ENCODE data around the gene BTG3.

BTG3 gene

DNA sequence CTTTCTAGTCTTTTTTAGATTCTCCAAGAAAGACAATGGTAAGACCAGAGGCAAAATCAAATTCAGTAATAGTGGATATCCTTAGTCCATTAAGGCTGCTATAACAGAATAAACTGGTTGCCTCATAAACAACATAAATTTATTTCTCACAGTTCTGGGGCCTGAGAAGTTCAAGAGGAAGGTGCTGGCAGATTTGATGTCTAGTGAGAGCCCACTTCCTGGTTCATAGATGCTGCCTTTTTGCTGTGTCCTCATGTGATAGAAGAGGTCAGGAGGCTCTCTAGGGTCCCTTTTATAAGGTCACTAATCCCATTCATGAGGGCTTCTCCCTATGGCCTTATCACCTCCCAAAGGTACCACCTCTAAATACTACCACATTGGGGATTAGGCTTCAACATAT lies 31.5 kb upstream of the BTG3 start:
- Histone ChIP-seq H3K27me3 (ENCODE audit: control insufficient read depth, low read length) (no peaks in the 10 kb centered on the region), H3K36me3 (ENCODE audit: control insufficient read depth, low read length) (no peaks in the 10 kb centered on the region), H3K79me2 (ENCODE audit: control insufficient read depth, low read length) (no peaks in the 10 kb centered on the region), H3F3A (ENCODE audit: control insufficient read depth, insufficient read depth) (no peaks in the 10 kb centered on the region), H3K27ac (ENCODE audit: low read depth, low read length) (no peak overlapping the region), H3K9me3 (ENCODE audit: control insufficient read depth, insufficient read depth, low read length) (no peaks in the 10 kb centered on the region), H3K4me2 (ENCODE audit: low read length) (no peak overlapping the region), H3K4me1 (ENCODE audit: control insufficient read depth, low read length) (no peaks in the 10 kb centered on the region), H3K9me2 (replicated peaks; ENCODE audit: control insufficient read depth, low read length) (no peaks in the 10 kb centered on the region), H3K4me3 (ENCODE audit: low read length) (no peak overlapping the region), H4K20me1 (ENCODE audit: control insufficient read depth, insufficient read depth, low read depth, low read length) (no peaks in the 10 kb centered on the region)
- TF ChIP-seq EZH2phosphoT487 (IDR thresholded peaks at IDR 0.05; ENCODE audit: borderline replicate concordance, low read length): no peak
- TF ChIP-seq, protein P1, sequence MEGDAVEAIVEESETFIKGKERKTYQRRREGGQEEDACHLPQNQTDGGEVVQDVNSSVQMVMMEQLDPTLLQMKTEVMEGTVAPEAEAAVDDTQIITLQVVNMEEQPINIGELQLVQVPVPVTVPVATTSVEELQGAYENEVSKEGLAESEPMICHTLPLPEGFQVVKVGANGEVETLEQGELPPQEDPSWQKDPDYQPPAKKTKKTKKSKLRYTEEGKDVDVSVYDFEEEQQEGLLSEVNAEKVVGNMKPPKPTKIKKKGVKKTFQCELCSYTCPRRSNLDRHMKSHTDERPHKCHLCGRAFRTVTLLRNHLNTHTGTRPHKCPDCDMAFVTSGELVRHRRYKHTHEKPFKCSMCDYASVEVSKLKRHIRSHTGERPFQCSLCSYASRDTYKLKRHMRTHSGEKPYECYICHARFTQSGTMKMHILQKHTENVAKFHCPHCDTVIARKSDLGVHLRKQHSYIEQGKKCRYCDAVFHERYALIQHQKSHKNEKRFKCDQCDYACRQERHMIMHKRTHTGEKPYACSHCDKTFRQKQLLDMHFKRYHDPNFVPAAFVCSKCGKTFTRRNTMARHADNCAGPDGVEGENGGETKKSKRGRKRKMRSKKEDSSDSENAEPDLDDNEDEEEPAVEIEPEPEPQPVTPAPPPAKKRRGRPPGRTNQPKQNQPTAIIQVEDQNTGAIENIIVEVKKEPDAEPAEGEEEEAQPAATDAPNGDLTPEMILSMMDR (IDR thresholded peaks at IDR 0.05; ENCODE audit: low read depth, low read length, poor library complexity, severe bottlenecking): no peak

DNA sequence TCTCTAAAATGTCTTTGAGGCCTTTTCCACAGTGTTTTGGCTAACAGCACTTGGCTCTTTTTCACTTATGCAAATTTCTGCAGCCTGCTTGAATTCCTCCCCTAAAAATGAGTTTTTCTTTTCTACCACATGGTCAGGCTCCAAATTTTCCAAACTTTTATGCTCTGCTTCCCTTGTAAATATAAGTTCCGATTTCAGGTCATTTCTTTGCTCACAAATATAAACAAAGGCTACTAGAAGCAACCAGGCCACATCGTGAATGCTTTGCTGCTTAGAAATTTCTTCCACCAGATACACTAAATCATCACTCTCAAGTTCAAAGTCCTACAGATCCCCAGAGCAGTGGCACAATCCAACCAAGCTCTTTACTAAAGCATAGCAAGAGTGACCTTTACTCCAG lies 28.1 kb upstream of the BTG3 start:
- TF ChIP-seq EZH2phosphoT487 (IDR thresholded peaks at IDR 0.05; ENCODE audit: borderline replicate concordance, low read length): no peak
- TF ChIP-seq, protein P1 (IDR thresholded peaks at IDR 0.05; ENCODE audit: low read depth, low read length, poor library complexity, severe bottlenecking): no peak
- Histone ChIP-seq H4K20me1 (ENCODE audit: control insufficient read depth, insufficient read depth, low read depth, low read length) (no peaks in the 10 kb centered on the region), H3K9me3 (ENCODE audit: control insufficient read depth, insufficient read depth, low read length) (no peaks in the 10 kb centered on the region), H3K79me2 (ENCODE audit: control insufficient read depth, low read length) (no peaks in the 10 kb centered on the region), H3K4me2 (ENCODE audit: low read length) (no peak overlapping the region), H3K4me3 (ENCODE audit: low read length) (no peak overlapping the region), H3K9me2 (replicated peaks; ENCODE audit: control insufficient read depth, low read length) (no peaks in the 10 kb centered on the region), H3K4me1 (ENCODE audit: control insufficient read depth, low read length) (no peaks in the 10 kb centered on the region), H3K27ac (ENCODE audit: low read depth, low read length) (no peak overlapping the region), H3K27me3 (ENCODE audit: control insufficient read depth, low read length) (no peaks in the 10 kb centered on the region), H3K36me3 (ENCODE audit: control insufficient read depth, low read length) (no peaks in the 10 kb centered on the region), H3F3A (ENCODE audit: control insufficient read depth, insufficient read depth) (no peaks in the 10 kb centered on the region)

DNA sequence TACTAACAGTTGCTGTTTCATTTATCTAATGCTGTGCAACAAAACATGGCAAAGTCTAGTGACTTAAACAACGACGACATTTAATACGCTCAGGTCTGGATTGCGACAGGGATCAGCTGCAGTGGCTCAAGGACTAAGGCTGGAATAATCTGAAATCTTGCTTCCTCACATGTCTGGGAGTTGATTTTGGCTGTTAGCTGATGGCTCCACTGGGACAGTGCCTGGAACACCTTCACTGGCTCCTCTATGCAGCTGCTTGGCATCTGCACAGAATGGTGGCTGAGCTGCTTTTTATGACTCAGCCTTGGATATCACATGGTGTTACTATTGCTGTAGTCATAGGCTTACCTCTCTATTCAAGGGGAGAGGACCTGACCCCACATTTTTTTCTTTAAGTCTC lies 24.0 kb upstream of the BTG3 start:
- no peak for TF ChIP-seq EZH2phosphoT487 (IDR thresholded peaks at IDR 0.05; ENCODE audit: borderline replicate concordance, low read length)
- TF ChIP-seq, protein P1 (IDR thresholded peaks at IDR 0.05; ENCODE audit: low read depth, low read length, poor library complexity, severe bottlenecking): no peak
- Histone ChIP-seq H3K9me3 (ENCODE audit: control insufficient read depth, insufficient read depth, low read length) (no peaks in the 10 kb centered on the region), H3K4me2 (ENCODE audit: low read length) (no peak overlapping the region), H3K27me3 (ENCODE audit: control insufficient read depth, low read length) (no peaks in the 10 kb centered on the region), H3K36me3 (ENCODE audit: control insufficient read depth, low read length) (no peaks in the 10 kb centered on the region), H3K9me2 (replicated peaks; ENCODE audit: control insufficient read depth, low read length) (no peaks in the 10 kb centered on the region), H3K4me1 (ENCODE audit: control insufficient read depth, low read length) (no peaks in the 10 kb centered on the region), H3K4me3 (ENCODE audit: low read length) (no peak overlapping the region), H3K79me2 (ENCODE audit: control insufficient read depth, low read length) (no peaks in the 10 kb centered on the region), H4K20me1 (ENCODE audit: control insufficient read depth, insufficient read depth, low read depth, low read length) (no peaks in the 10 kb centered on the region), H3K27ac (ENCODE audit: low read depth, low read length) (no peak overlapping the region), H3F3A (ENCODE audit: control insufficient read depth, insufficient read depth) (no peaks in the 10 kb centered on the region)

DNA sequence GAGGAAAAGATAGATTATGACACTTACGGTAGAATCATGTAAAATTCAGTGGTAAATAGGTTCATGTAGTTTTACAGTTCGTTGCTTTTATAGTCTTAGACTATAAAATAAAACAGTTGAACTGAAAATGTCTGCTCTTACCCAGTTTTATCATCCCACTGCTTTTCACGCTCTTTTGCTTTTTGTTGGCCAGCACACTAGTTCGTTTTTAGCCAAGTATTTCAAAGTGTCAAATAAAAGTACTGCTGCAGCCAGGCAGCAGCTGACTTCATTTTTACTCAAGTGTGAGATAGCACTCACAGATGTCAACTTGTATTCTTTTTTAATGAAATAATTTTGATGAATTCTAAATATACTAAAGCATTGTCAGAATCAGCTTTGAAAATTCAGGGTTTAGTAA lies 18.5 kb upstream of the BTG3 start:
- H3K79me2 ChIP-seq (ENCODE audit: control insufficient read depth, low read length): no peaks in the 10 kb centered on the region
- no peaks in the 10 kb centered on the region for H3K9me3 ChIP-seq (ENCODE audit: control insufficient read depth, insufficient read depth, low read length)
- no peaks in the 10 kb centered on the region for H3K27me3 ChIP-seq (ENCODE audit: control insufficient read depth, low read length)
- no peaks in the 10 kb centered on the region for H3K36me3 ChIP-seq (ENCODE audit: control insufficient read depth, low read length)
- no peak overlapping the region for H3K4me2 ChIP-seq (ENCODE audit: low read length)
- TF ChIP-seq, protein P1 (IDR thresholded peaks at IDR 0.05; ENCODE audit: low read depth, low read length, poor library complexity, severe bottlenecking): no peak
- no peak overlapping the region for H3K27ac ChIP-seq (ENCODE audit: low read depth, low read length)
- H3K4me1 ChIP-seq (ENCODE audit: control insufficient read depth, low read length): no peaks in the 10 kb centered on the region
- no peak overlapping the region for H3K4me3 ChIP-seq (ENCODE audit: low read length)
- no peaks in the 10 kb centered on the region for H3K9me2 ChIP-seq (replicated peaks; ENCODE audit: control insufficient read depth, low read length)
- no peaks in the 10 kb centered on the region for H3F3A ChIP-seq (ENCODE audit: control insufficient read depth, insufficient read depth)
- no peaks in the 10 kb centered on the region for H4K20me1 ChIP-seq (ENCODE audit: control insufficient read depth, insufficient read depth, low read depth, low read length)
